Left hindlimb (tissue), 1 donor: ENCODE measurements around the gene RPL18A.

Experiments used
- DNase-seq: peaks from one replicate; pipeline ENCODE4 v3.0.0-alpha.2; 2018

RPL18A gene

GRCh38 chr19:17859533-17860330, at the start of gene RPL18A:
Gene RPL18A, plus strand, starts transcription at chr19:17859910. Its CDS starts 47 bp downstream, at chr19:17859957.
- peak; percentile 99 for DNase-seq

- no peak for DNase-seq
These were observed 48.6 kb upstream of the RPL18A start for GRCh38 chr19:17811103-17811502.

- DNase-seq = no peak
These were observed 48.0 kb upstream of the RPL18A start for GRCh38 chr19:17811681-17812080.

GRCh38 chr19:17812099-17812498, 47.6 kb upstream of the RPL18A start:
- no peak for DNase-seq

- no peak for DNase-seq
These were observed 41.9 kb upstream of the RPL18A start for GRCh38 chr19:17817668-17818363.

GRCh38 chr19:17821190-17821589, 38.5 kb upstream of the RPL18A start, which contains the start of gene INSL3:
Gene INSL3, minus strand, starts transcription at chr19:17821519. Its CDS starts 13 bp downstream, at chr19:17821506.
- DNase-seq = no peak

GRCh38 chr19:17824339-17824738, 35.4 kb upstream of the RPL18A start:
- DNase-seq = no peak

- DNase-seq = no peak
These were observed 33.1 kb upstream of the RPL18A start for GRCh38 chr19:17826508-17827056.

GRCh38 chr19:17829855-17830566, 29.7 kb upstream of the RPL18A start:
- peak; percentile 56 for DNase-seq

- peak; percentile 89 for DNase-seq
These were observed 28.9 kb upstream of the RPL18A start for GRCh38 chr19:17830567-17831418.

GRCh38 chr19:17831419-17831888, 28.3 kb upstream of the RPL18A start:
- DNase-seq = no peak

GRCh38 chr19:17832443-17833208, 27.1 kb upstream of the RPL18A start:
- DNase-seq = no peak

GRCh38 chr19:17834350-17835181, 25.1 kb upstream of the RPL18A start:
- no peak for DNase-seq

- no peak for DNase-seq
These were observed 24.3 kb upstream of the RPL18A start for GRCh38 chr19:17835182-17836006.

- DNase-seq = no peak
These were observed 23.2 kb upstream of the RPL18A start for GRCh38 chr19:17836530-17836929.

GRCh38 chr19:17837972-17838371, 21.7 kb upstream of the RPL18A start:
- no peak for DNase-seq

- no peak for DNase-seq
These were observed 19.7 kb upstream of the RPL18A start for GRCh38 chr19:17840019-17840418.

- no peak for DNase-seq
These were observed 18.3 kb upstream of the RPL18A start for GRCh38 chr19:17841371-17841809.
